GM18868 (cell line): Measurements from ENCODE around the gene BAIAP3.

ENCODE experiments used
- ATAC-seq: cut with Tn5 transposase; IDR thresholded peaks from one replicate; pipeline ENCODE4 v1.9.1; 2021; ENCODE audit warnings: mild to moderate bottlenecking, moderate library complexity; ENCODE audit not compliant: unreplicated experiment

The BAIAP3 gene

GRCh38 chr16:1298406-1298805 lies 35.0 kb upstream of the BAIAP3 start:
- ATAC-seq = no peak

- no peak for ATAC-seq
Observed at GRCh38 chr16:1299012-1299867, 34.2 kb upstream of the BAIAP3 start.

DNA sequence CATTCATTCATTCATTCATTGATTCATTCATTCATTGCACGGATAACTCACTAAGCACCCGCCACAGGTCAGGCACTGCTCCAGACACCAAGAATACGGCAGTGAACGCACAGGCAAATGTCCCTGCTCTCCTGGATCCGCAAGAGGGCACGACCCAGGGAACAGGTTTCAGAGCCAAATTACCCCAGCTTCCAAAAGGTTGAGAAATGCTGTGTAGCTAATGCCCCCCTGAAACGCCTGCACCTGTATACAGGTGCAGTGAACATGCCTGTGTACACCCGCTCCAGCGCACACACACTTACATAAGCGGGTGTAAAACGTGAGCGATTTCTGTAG lies 33.6 kb upstream of the BAIAP3 start:
- no peak for ATAC-seq

DNA sequence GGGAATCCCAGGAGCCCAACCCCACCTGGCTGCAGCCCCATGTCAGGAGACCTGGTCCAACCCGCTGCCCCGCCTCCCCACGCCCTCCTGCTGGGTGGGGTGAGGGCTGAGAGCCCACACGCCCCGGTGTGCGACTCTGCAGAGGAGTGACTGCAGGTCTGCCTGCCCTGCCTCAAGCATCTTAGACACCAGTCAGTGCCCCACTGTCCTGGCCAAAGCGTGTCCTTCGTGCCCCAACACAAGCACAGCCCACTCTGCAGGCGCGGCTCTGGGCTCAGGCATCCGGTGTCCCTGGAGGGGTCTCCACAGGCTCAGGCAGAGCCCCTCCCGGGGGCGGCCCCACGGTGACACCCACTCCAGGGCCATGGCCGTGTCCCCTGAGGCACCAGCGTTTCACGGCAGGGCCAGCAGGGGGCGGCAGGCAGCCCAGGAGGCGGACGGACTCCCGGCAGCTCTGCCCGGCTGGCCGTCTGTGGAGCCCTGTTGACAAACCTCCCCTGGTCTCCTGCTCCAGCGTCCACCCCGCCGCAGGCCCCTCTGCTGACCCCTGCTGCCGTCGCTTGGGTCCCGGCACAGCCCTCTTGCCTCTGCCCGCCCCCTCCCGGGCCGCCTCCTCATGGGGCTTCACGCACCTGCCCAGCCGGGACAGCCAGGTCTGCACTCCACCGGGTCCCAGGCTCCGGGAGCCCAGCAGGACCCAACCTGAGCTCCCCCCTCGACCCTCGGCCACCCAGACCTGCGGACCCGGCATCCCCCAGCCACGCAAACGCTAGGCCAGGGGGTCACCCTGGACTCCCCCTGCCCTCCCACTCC lies 32.6 kb upstream of the BAIAP3 start:
- peak; percentile 63 for ATAC-seq

- ATAC-seq = no peak
Observed at GRCh38 chr16:1301562-1301961, 31.9 kb upstream of the BAIAP3 start.

DNA sequence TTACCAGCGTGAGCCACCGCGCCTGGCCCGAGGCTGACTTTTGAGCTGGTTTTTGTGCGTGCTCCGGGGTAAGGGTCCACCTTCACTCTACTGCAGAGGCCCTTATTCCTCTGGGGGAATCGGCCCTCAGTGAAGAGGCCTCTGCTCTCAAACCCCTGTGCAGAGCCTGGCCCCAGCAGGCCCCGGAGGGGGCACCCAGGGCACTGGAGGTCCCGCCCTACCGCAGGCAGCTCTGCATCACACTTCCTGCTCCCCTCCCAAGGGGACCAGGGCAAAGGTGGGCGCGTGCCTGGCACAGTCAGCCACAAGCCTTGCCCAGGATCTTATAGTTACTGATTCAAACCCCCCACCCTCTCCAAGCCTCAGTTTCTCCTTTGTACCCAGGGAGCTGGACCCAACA lies 27.6 kb upstream of the BAIAP3 start:
- no peak for ATAC-seq

DNA sequence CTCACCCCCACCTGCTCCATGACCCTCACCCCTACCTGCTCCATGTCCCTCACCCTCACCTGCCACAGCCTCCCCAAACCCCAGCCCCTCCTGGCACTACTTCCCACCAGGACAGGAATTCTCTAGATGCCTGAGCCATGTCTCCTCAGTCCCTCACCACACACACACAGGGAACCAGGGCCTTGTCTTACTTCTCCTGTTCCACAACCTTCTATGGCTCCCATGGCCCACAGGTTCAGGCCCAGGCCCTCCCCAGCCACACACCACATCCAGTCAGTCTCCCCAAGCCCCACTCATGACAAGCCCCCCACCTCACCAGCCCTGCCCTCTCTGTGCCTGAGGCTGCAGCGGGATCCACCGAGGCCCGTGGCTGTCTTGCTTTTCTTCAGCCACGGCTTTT lies 27.1 kb upstream of the BAIAP3 start:
- ATAC-seq = no peak

GRCh38 chr16:1308036-1308976 lies 25.1 kb upstream of the BAIAP3 start:
- ATAC-seq = no peak

- ATAC-seq = peak; percentile 66
Observed at GRCh38 chr16:1308977-1309885, 24.2 kb upstream of the BAIAP3 start, which contains the start of gene UBE2I. Gene UBE2I, plus strand, starts transcription at chr16:1309636. Its CDS starts 4,395 bp downstream, at chr16:1314031.

GRCh38 chr16:1309888-1310831 lies 23.3 kb upstream of the BAIAP3 start:
- ATAC-seq = no peak

DNA sequence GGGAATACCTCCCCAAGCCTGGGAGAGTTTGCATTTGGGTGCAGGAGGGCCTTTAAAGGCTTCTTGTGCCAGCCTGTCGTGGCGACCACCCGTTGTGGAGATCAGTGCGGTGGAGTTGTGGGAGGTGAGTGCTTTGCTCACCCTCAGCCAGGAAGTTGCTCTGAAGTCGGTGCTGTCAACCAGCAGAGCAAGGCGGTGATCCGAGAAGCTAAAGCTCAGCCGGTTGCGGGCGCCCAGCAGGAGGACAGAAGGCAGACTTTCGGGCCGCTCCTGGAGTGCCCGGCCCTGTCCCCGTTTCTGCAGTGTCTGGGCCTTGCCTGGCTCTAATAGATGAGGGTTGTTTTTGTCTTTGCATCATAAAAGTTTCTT lies 22.6 kb upstream of the BAIAP3 start:
- ATAC-seq = no peak

GRCh38 chr16:1311212-1311737 lies 22.2 kb upstream of the BAIAP3 start:
- no peak for ATAC-seq

DNA sequence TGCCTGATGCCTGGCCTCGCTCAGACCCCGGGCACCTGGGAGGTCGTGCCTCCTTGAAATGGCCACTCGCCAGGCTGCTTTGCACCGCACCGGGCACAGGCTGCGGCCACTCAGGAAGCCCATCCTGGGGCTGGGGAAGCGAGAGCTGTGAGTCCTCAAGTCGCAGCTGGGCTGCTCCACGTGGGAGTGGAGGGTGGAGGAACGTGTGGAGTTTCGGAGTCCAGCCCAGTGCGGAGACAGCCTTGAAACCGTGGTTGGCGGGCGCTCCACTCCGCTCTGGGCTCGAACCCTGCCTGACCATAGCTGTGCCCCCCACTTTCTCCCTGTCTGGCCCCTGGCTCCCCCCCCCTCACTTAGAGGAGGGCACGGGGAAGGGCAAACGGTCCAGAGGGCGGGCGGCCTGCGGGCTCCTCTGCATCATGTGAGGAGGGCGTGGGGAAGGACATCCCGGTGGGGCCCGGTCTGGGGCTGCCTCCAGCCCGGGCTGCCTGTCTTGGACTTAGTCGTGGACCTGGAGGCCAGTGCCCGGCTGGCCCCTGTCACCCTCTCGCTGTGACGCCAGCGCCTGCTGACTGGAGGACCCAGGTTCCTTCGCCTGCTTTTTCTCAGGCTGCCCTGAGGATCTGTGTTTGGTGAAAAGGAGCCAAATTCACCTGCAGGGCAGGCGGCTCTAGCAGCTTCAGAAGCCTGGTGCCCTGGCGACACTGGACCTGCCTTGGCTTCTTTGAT lies 21.5 kb upstream of the BAIAP3 start:
- no peak for ATAC-seq

- no peak for ATAC-seq
Observed at GRCh38 chr16:1312467-1312816, 21.0 kb upstream of the BAIAP3 start.

- ATAC-seq = no peak
Observed at GRCh38 chr16:1312903-1313302, 20.5 kb upstream of the BAIAP3 start.

- no peak for ATAC-seq
Observed at GRCh38 chr16:1313721-1314369, 19.6 kb upstream of the BAIAP3 start.

- no peak for ATAC-seq
Observed at GRCh38 chr16:1314399-1315068, 18.9 kb upstream of the BAIAP3 start.
